Measurements from ENCODE around the gene NRAP.

NRAP gene

GRCh38 chr10:113630929-113631533 is 32.8 kb downstream of the NRAP start:
- DNase-seq, result no peak

GRCh38 chr10:113628607-113629153 is 35.2 kb downstream of the NRAP start:
- DNase-seq, result no peak

GRCh38 chr10:113627836-113628235 is 36.0 kb downstream of the NRAP start:
- no peak for DNase-seq

GRCh38 chr10:113626809-113627355 is 37.0 kb downstream of the NRAP start:
- no peak for DNase-seq

- DNase-seq, result no peak
Measured at GRCh38 chr10:113625461-113626186, 38.2 kb downstream of the NRAP start.

GRCh38 chr10:113622831-113623230 is 41.0 kb downstream of the NRAP start:
- no peak for DNase-seq

- DNase-seq, result no peak
Measured at GRCh38 chr10:113621799-113622198, 42.0 kb downstream of the NRAP start.

GRCh38 chr10:113620936-113621335 is 42.9 kb downstream of the NRAP start:
- DNase-seq, result no peak

- DNase-seq, result no peak
Measured at GRCh38 chr10:113620511-113620910, 43.3 kb downstream of the NRAP start.

- no peak for DNase-seq
Measured at GRCh38 chr10:113619401-113619800, 44.4 kb downstream of the NRAP start.

- no peak for DNase-seq
Measured at GRCh38 chr10:113618338-113618737, 45.5 kb downstream of the NRAP start.

- DNase-seq, result no peak
Measured at GRCh38 chr10:113617086-113617485, 46.8 kb downstream of the NRAP start.

GRCh38 chr10:113616244-113617074 is 47.4 kb downstream of the NRAP start:
- DNase-seq, result no peak

GRCh38 chr10:113613977-113614690 is 49.7 kb downstream of the NRAP start:
- no peak for DNase-seq

GRCh38 chr10:113613427-113613826 is 50.4 kb downstream of the NRAP start:
- DNase-seq, result no peak

GRCh38 chr10:113612154-113612553 is 51.7 kb downstream of the NRAP start:
- DNase-seq, result no peak

- no peak for DNase-seq
Measured at GRCh38 chr10:113610631-113611601, 52.9 kb downstream of the NRAP start.

GRCh38 chr10:113609704-113610108 is 54.1 kb downstream of the NRAP start:
- no peak for DNase-seq

GRCh38 chr10:113605268-113605978 is 58.4 kb downstream of the NRAP start:
- DNase-seq, result no peak

GRCh38 chr10:113604572-113604971 is 59.3 kb downstream of the NRAP start:
- DNase-seq, result no peak

All from left hindlimb (tissue), 1 donor.